OCI-LY7 (cell line): ENCODE measurements around the gene PAK1. TPM values are rescaled to one million over a fixed set of nuclear protein-coding genes. Genes with fewer than 3 reads are reported as not detected.

Experiments used
- BruUV-seq: library from RNA; stranded (reverse); fragments of 400-500 nt; replicated peaks from 2 replicates; lab custom pipeline; 2021; lab: Mats Ljungman, UMichigan
- CTCF ChIA-PET: fragments of 300-600 bp; sonication (Branson Sonifier 250); formaldehyde crosslinking; loops from one replicate; lab custom pipeline; 2022; ENCODE audit warnings: antibody characterized with exemption; ENCODE audit not compliant: unreplicated experiment; lab: Charles Lee
- POLR2A ChIA-PET: fragments of 300-600 bp; sonication (Branson Sonifier 250); formaldehyde crosslinking; loops from one replicate; lab custom pipeline; 2022; ENCODE audit warnings: antibody characterized with exemption; lab: Charles Lee
- DNase-seq: peaks from one replicate; pipeline ENCODE4 v3.0.0-alpha.2; 2015; ENCODE audit warnings: low spot score
- H2AFZ ChIP-seq: fragments of 200-600 bp; sonication (generic), shearing (Covaris generic); 2 replicates; pipeline ENCODE4 v1.6.1; 2014; ENCODE audit warnings: mild to moderate bottlenecking, antibody characterized with exemption, low read length, moderate library complexity
- H3K27ac ChIP-seq: fragments of 200-600 bp; sonication (generic); 2 replicates; pipeline ENCODE4 v1.5.1; 2014; ENCODE audit warnings: mixed run types, low read depth, mild to moderate bottlenecking, moderate library complexity, low read length, inconsistent platforms; ENCODE audit not compliant: poor library complexity, severe bottlenecking
- H3K36me3 ChIP-seq: fragments of 200-600 bp; sonication (generic); 2 replicates; pipeline ENCODE4 v1.6.1; 2014; ENCODE audit warnings: mild to moderate bottlenecking, antibody characterized with exemption, low read length, moderate library complexity, mixed read lengths; ENCODE audit not compliant: insufficient read depth
- H3K4me1 ChIP-seq: fragments of 200-600 bp; sonication (generic); 2 replicates; pipeline ENCODE4 v1.5.1; 2014; ENCODE audit warnings: mild to moderate bottlenecking, low read length; ENCODE audit not compliant: insufficient read depth, poor library complexity, severe bottlenecking
- H3K4me2 ChIP-seq: fragments of 200-600 bp; sonication (generic); 2 replicates; pipeline ENCODE4 v1.6.1; 2014; ENCODE audit warnings: mild to moderate bottlenecking, low read length
- H3K4me3 ChIP-seq: fragments of 200-600 bp; sonication (generic); 2 replicates; pipeline ENCODE4 v1.5.1; 2014; ENCODE audit warnings: mild to moderate bottlenecking, low read depth, low read length; ENCODE audit not compliant: poor library complexity, severe bottlenecking
- H3K79me2 ChIP-seq: fragments of 200-600 bp; sonication (generic); 2 replicates; pipeline ENCODE4 v1.6.1; 2016; ENCODE audit warnings: low read depth, mild to moderate bottlenecking, low read length, moderate library complexity, mixed read lengths; ENCODE audit not compliant: insufficient read depth
- H3K9me2 ChIP-seq: fragments of 200-600 bp; sonication (generic); 2 replicates; pipeline ENCODE4 v1.6.1; 2016; ENCODE audit warnings: mild to moderate bottlenecking, low read length, mixed read lengths; ENCODE audit not compliant: insufficient read depth
- H3K9me3 ChIP-seq: fragments of 200-600 bp; sonication (generic); 2 replicates; pipeline ENCODE4 v1.6.1; 2014; ENCODE audit warnings: mild to moderate bottlenecking, mixed run types, low read length, mixed read lengths
- H4K20me1 ChIP-seq: fragments of 200-600 bp; sonication (generic); 2 replicates; pipeline ENCODE4 v1.6.1; 2014; ENCODE audit warnings: mild to moderate bottlenecking, antibody characterized with exemption, low read length, moderate library complexity, mixed read lengths; ENCODE audit not compliant: insufficient read depth
- EZH2phosphoT487 ChIP-seq: fragments of 200-600 bp; sonication (generic); IDR thresholded peaks from 2 replicates; pipeline ENCODE4 v1.6.1; 2018; ENCODE audit warnings: low read depth, borderline replicate concordance, mild to moderate bottlenecking, mixed run types, antibody characterized with exemption, low read length, moderate library complexity, mixed read lengths
- intact Hi-C: fragments of 100-400 bp; cut with micrococcal nuclease; formaldehyde crosslinking; loops from one replicate; pipeline ENCODE4 v1.10.0; 2022; ENCODE audit not compliant: unreplicated experiment
- total RNA-seq, 2 experiments: library from RNA; depleted of rRNA in 1 of 2; stranded (reverse); fragments of >200 nt in 1 of 2; shearing (Covaris generic) in 1 of 2; gene quantifications; 2 replicates each; pipeline ENCODE4 v1.2.3, GENCODE V29; 2014 to 2022
- TF ChIP-seq, protein P1 (sequence below): fragments of 200-600 bp; sonication (generic); conservative IDR thresholded peaks from 2 replicates; pipeline ENCODE4 v1.5.1; 2014; ENCODE audit warnings: mild to moderate bottlenecking, antibody characterized with exemption, low read length, moderate library complexity, mixed read lengths

The PAK1 gene
- total RNA-seq, 2 experiments from 2014 or later = 1.0 to 3.4 TPM

DNA sequence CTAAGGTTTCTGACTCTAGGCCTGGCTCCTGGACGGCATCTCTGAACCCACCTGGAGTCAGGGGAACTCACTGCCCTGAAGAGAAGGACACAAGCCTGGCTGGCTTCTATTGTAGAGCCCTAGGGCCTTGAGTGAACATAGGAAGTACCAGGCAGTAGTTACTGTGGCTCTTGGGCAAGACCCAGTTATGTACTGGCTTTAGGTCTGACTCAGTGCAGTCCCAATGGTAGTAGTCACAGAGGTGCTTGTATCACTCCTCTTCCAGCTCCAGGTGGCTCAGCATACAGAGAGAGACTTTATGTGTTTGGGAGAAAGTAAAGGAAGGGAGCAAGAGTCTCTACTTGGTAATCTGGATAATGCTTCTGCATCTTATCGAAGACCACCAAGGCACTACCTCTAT is 13.9 kb upstream of the PAK1 start:
- no peaks in the 10 kb centered on the region for H3K9me2 ChIP-seq
- TF ChIP-seq, protein P1, sequence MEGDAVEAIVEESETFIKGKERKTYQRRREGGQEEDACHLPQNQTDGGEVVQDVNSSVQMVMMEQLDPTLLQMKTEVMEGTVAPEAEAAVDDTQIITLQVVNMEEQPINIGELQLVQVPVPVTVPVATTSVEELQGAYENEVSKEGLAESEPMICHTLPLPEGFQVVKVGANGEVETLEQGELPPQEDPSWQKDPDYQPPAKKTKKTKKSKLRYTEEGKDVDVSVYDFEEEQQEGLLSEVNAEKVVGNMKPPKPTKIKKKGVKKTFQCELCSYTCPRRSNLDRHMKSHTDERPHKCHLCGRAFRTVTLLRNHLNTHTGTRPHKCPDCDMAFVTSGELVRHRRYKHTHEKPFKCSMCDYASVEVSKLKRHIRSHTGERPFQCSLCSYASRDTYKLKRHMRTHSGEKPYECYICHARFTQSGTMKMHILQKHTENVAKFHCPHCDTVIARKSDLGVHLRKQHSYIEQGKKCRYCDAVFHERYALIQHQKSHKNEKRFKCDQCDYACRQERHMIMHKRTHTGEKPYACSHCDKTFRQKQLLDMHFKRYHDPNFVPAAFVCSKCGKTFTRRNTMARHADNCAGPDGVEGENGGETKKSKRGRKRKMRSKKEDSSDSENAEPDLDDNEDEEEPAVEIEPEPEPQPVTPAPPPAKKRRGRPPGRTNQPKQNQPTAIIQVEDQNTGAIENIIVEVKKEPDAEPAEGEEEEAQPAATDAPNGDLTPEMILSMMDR = no peak
- TF ChIP-seq EZH2phosphoT487 = no peak
- H3K36me3 ChIP-seq = no peaks in the 10 kb centered on the region
- no peaks in the 10 kb centered on the region for H3K4me1 ChIP-seq
- intact Hi-C loops = no loop called here
- no peak overlapping the region for H2AFZ ChIP-seq
- H3K27ac ChIP-seq = no peak overlapping the region
- no peaks in the 10 kb centered on the region for H3K9me3 ChIP-seq
- no peaks in the 10 kb centered on the region for H4K20me1 ChIP-seq
- CTCF ChIA-PET = no interaction called here
- DNase-seq = no peak
- no peak overlapping the region for H3K4me3 ChIP-seq
- no TSS peak for BruUV-seq
- POLR2A ChIA-PET = no interaction called here
- no peak overlapping the region for H3K4me2 ChIP-seq
- H3K79me2 ChIP-seq = no peaks in the 10 kb centered on the region

DNA sequence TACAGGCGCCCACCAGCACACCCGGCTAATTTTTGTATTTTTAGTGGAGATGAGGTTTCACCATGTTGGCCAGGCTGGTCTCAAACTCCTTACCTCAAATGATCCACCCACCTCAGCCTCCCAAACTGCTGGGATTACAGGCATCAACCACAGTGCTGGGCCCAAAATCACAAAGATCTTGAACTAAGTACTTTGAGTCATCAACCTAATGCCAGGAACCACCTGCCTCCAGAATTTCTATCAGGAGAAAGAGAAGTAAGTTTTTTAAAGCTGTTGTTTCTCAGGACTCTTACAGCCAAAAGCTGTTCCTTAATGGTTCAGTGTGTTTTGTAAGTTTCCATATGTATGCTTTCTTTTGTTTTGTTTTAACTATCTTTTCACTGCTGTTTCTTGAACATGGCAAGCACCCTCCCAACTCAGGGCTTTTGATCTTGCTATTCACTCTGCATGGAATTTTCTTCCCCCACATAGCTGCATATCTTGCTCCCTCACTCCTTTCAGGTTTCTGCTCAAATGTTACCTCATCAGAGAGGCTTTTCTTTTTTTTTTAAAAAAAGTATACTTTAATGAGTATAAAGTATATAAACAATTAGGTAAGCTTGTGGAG is 6.0 kb upstream of the PAK1 start:
- no peak overlapping the region for H3K4me3 ChIP-seq
- no peak overlapping the region for H3K27ac ChIP-seq
- no peak for TF ChIP-seq EZH2phosphoT487
- TF ChIP-seq, protein P1 = no peak
- no peaks in the 10 kb centered on the region for H4K20me1 ChIP-seq
- no peaks in the 10 kb centered on the region for H3K79me2 ChIP-seq
- intact Hi-C loops = no loop called here
- ChIA-PET POLR2A (interaction anchor here (0.7 kb wide), 1 partner anchor 487 kb away, joined by 5 read pairs; no protein-coding TSS in a partner anchor), CTCF (no interaction called here)
- no peak for DNase-seq
- no peaks in the 10 kb centered on the region for H3K9me2 ChIP-seq
- H2AFZ ChIP-seq = no peak overlapping the region
- no peaks in the 10 kb centered on the region for H3K36me3 ChIP-seq
- H3K4me1 ChIP-seq = no peaks in the 10 kb centered on the region
- BruUV-seq = no TSS peak
- no peak overlapping the region for H3K4me2 ChIP-seq
- H3K9me3 ChIP-seq = no peaks in the 10 kb centered on the region

DNA sequence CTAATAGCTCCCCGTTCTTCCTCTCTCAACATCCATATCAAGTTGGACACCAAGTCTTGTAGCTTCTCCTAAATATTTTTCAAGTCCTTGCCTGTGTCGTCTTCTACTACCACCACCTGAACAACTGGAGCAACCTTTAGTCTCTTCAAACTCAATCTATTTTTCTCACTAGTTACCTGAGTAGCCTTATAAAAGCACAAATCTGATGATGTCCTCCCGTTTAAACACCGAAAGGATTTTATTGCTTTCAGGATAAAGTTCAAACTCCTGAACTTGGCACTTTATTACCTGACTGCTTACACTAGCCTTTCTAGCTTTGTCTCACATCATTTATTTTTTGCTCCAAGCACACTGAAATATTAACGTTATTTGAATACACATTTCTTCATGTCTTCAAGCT is 1.3 kb upstream of the PAK1 start:
- BruUV-seq = no TSS peak
- no peak overlapping the region for H3K27ac ChIP-seq
- H3K9me2 ChIP-seq = no peaks in the 10 kb centered on the region
- ChIA-PET CTCF (no interaction called here), POLR2A (interaction anchor here (1.0 to 1.1 kb wide), 3 partner anchors 14 to 107 kb away, joined by 3 to 6 read pairs (median 3); no protein-coding TSS in a partner anchor)
- H3K79me2 ChIP-seq = no peaks in the 10 kb centered on the region
- intact Hi-C loops = no loop called here
- no peaks in the 10 kb centered on the region for H3K9me3 ChIP-seq
- no peaks in the 10 kb centered on the region for H3K4me1 ChIP-seq
- no peak overlapping the region for H3K4me3 ChIP-seq
- TF ChIP-seq, protein P1 = no peak
- TF ChIP-seq EZH2phosphoT487 = no peak
- DNase-seq = no peak
- H4K20me1 ChIP-seq = no peaks in the 10 kb centered on the region
- H3K36me3 ChIP-seq = no peaks in the 10 kb centered on the region
- H3K4me2 ChIP-seq = no peak overlapping the region
- no peak overlapping the region for H2AFZ ChIP-seq
